C4-2B (cell line): Measurements from ENCODE around the gene CPZ.
"Not testable (repeated sequence)": the region's sequence is repeated elsewhere in the genome, so short reads cannot be mapped to it uniquely, and the experiment has no call there.

Source experiments
- H3K27ac ChIP-seq: fragments of 450-650 bp; 2 replicates; pipeline ENCODE4 v1.5.1; 2017
- CTCF ChIP-seq: fragments of 450-650 bp; conservative IDR thresholded peaks from 2 replicates; pipeline ENCODE4 v1.5.1; 2017; ENCODE audit warnings: mild to moderate bottlenecking
- ZFX ChIP-seq: fragments of 450-650 bp; IDR thresholded peaks from 2 replicates; pipeline ENCODE4 v1.6.1; 2017

CPZ gene

GRCh38 chr4:8618961-8619720 lies 26.6 kb downstream of the CPZ start:
- TF ChIP-seq ZFX (no peak), CTCF (no peak)
- H3K27ac ChIP-seq: no peak overlapping the region

- H3K27ac ChIP-seq: not testable (repeated sequence)
These were observed 28.6 kb downstream of the CPZ start for GRCh38 chr4:8621135-8621534.

- H3K27ac ChIP-seq: not testable (repeated sequence)
These were observed 32.2 kb downstream of the CPZ start for GRCh38 chr4:8624601-8625272.

- H3K27ac ChIP-seq: not testable (repeated sequence)
These were observed 37.8 kb downstream of the CPZ start for GRCh38 chr4:8630240-8630905.

GRCh38 chr4:8631896-8632295 lies 39.3 kb downstream of the CPZ start:
- H3K27ac ChIP-seq: not testable (repeated sequence)

- H3K27ac ChIP-seq: not testable (repeated sequence)
These were observed 42.2 kb downstream of the CPZ start for GRCh38 chr4:8634773-8635172.

GRCh38 chr4:8635897-8636554 lies 43.5 kb downstream of the CPZ start:
- not testable (repeated sequence) for H3K27ac ChIP-seq

- no peak overlapping the region for H3K27ac ChIP-seq
- TF ChIP-seq ZFX: no peak
- no peak for TF ChIP-seq CTCF
These were observed 45.0 kb downstream of the CPZ start for GRCh38 chr4:8637456-8637984.

GRCh38 chr4:8639021-8639420 lies 46.5 kb downstream of the CPZ start:
- TF ChIP-seq CTCF (no peak), ZFX (no peak)
- no peak overlapping the region for H3K27ac ChIP-seq

- TF ChIP-seq CTCF: no peak
- TF ChIP-seq ZFX: no peak
- no peak overlapping the region for H3K27ac ChIP-seq
These were observed 47.5 kb downstream of the CPZ start for GRCh38 chr4:8639777-8640720.
